T-helper 2 cell (primary cell): Measurements from ENCODE around the gene GPX3.

Experiments
- DNase-seq, 5 experiments: peaks; one replicate each; pipeline versions ENCODE4 v3.0.0 to v3.0.0-alpha.2; 2012 to 2022

The GPX3 gene

DNA sequence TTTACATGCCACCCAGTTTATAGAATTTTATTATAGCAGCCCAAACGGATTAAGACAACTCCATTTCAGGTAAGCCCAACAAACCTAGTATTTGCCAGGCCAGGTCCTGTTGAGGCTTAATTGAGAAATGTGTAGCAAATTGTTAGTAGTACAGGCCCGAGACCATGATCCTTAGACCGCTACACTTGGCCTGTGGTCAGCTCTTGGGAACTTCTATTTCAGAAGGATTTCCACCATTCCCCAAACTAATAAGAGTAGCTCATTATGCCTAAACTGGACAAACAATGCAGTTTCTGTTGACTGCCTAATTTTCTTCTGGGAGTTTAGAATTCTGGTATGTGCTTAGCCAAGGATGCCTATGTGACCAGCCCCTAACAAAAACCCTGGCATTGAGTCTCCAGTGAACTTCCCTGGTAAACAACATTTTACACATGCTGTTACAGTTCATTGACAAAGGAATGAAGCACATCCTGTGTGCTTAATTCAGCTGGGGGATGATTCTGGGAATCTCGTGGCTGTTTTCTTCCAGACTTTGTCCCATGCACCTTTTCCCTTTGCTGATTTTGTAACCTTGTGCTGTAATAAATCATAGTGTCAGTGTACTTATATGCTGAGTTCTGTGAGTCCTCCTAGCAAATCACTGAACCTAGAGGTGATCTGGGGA, 5.6 kb upstream of the GPX3 start:
- DNase-seq, result no peak

GRCh38 chr5:151015974-151016587, 4.3 kb upstream of the GPX3 start:
- no peak for DNase-seq

GRCh38 chr5:151016700-151017099, 3.7 kb upstream of the GPX3 start:
- DNase-seq, result no peak

DNA sequence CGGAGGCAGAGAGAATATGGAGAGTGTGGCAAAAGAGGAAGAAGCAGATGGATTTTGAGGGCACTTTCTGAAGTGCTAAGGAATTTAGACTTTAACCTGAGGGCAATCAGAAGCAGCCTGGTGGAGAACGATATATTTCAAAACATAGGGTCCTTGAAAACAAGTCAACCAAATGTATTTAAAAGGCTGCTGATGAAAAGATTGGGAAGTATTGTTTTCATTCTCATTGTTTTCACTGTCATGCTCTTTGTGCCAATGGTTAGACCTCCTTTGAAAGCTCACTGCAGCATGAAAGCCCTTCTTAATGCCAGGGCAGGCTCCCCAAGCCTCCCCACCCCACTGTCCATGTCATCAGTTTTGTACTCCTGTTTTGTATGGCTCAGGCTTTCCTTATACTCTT, 2.5 kb upstream of the GPX3 start:
- no peak for DNase-seq

- DNase-seq, result no peak
These were observed 1.5 kb upstream of the GPX3 start for GRCh38 chr5:151018846-151019245.

GRCh38 chr5:151019331-151019730, 1.1 kb upstream of the GPX3 start:
- no peak for DNase-seq

DNA sequence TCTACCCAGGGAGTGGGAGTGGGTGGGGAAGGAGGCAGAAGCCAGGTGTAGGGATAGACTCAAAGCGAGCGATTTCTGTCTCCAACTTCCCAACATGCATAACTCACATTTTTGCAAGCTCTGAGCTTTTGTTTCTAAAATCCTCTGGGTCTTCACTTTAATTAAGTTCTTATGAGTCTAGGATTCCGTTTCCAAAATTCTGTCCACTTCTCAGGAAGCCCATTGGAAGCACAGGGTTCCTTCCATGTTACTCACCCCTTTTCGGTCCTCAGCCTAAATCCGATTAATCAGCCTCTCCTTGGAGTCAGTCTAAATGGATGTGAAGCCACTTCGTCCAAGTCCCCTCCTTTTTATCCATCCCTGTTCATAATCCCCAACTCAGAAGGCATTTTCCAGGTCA, 1.4 kb downstream of the GPX3 start:
- no peak for DNase-seq

DNA sequence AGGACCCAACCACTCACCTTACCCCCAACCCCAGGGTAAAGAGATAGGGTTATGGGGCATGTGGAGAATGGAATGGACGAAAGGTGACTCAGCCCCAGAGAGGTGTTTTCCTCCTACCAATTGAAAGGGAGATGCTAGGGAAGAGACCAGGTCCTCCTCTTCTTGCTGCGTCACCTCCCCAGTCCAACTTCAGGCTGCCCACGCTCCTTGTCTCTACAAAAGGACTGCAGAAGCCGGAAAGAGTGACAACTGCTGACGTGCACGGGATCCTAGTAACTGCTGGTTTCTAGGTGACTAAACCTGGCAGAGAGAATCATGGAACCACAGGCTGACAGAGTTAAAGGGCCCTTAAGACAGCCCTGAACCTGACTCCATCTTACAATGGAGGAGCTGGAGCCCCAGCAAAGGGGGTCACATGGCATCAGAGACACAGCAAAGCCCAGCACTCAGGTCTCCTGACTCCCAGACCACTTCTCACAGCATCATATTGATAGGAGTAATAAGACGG, 2.2 kb downstream of the GPX3 start:
- DNase-seq, result peak in 1 of 5 experiments; percentile 16

DNA sequence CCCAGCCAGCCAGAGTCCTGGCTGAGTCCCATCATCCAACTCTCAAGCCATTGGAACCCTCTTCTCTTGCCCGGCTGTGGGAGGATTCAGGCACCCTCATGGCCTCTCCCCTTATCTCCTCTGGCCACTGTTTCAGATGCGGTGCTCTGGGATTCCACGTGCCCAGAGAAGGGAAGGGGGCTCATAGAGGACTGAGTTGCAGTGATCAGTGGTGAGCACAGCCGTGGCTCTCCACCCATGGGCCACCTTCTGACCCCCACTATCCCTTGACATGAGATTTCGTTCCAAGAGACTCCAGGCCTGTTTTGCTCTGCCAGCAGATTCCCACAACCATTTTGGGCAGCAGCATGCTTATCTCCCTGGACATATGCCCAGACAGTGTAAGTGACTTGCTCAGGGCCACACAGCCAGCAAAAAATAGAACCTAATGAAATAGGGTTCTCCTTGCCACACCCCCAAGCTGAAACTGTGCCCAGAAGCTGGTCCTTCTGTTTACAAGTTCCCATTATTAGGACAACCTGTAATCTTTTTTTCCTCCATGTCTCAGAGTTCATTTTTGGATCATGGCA, 2.7 kb downstream of the GPX3 start:
- no peak for DNase-seq

DNA sequence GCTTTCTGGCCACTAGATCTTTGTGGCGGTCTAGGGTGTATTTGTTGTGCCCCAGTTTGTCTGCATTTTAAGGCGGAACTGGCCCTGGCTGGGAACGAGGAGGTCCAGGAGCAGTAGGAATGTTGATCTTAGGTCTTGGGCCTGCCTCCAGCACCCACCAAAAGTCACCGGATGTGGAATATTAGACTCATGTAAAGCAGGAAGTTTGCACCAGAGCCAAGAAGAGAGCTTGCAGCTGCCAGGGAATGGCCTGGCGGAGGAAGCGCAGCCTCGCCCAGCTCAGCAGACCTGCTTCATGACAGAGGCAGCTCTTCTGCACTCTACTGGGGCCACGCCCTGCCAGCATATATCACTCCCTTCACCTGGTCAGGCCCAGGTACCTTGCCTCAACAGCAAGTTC, 3.3 kb downstream of the GPX3 start:
- DNase-seq, result no peak

- no peak for DNase-seq
These were observed 4.3 kb downstream of the GPX3 start for GRCh38 chr5:151024440-151025249.

DNA sequence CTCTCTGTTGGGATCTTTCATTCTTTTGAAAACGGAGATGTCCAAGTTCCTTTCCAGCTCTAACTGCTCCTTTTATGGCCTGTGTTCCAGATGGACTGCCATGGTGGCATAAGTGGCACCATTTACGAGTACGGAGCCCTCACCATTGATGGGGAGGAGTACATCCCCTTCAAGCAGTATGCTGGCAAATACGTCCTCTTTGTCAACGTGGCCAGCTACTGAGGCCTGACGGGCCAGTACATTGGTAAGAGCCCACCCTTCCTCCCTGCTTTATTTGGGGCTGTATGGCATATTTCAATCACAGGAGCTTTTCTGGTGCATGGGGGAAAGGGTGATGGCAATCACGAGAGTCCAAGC, 4.8 kb downstream of the GPX3 start:
- DNase-seq, result no peak

DNA sequence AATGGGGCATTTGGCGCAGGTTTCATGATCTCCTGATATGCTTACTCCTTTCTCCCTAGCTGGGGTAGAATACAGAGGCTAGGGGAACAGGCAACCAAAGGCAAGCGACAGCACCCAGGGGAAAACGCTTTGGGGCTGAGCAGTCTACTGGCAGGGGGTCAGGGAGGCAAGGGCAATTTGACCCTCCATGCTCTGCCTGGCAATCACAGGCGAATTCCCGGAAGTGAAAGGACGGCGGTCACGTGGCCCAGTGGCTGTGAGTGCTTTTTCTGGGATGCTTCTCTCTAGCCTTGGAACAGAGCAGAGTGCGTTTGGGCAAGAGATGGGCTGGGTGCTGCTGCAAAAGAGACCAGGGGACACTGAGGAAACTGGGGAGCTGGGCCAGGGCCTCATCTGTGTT, 5.7 kb downstream of the GPX3 start:
- DNase-seq, result no peak

DNA sequence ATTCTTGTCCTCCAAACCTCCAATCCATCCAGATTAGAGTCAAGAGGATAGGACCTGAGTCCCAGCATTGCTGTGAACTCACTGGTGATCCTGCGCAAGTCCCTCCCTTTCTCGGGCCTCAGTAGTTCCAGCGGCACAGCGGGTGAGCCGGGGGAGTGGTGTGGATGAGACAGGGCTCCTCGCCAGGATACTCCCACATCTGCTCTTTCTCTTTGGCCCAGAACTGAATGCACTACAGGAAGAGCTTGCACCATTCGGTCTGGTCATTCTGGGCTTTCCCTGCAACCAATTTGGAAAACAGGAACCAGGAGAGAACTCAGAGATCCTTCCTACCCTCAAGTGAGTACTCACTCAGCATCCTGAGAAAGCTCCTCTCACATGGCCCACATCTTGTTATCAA, 6.3 kb downstream of the GPX3 start:
- DNase-seq, result no peak

GRCh38 chr5:151027961-151028479, 7.6 kb downstream of the GPX3 start:
- no peak for DNase-seq

- no peak for DNase-seq
These were observed 8.3 kb downstream of the GPX3 start for GRCh38 chr5:151028717-151029116.

DNA sequence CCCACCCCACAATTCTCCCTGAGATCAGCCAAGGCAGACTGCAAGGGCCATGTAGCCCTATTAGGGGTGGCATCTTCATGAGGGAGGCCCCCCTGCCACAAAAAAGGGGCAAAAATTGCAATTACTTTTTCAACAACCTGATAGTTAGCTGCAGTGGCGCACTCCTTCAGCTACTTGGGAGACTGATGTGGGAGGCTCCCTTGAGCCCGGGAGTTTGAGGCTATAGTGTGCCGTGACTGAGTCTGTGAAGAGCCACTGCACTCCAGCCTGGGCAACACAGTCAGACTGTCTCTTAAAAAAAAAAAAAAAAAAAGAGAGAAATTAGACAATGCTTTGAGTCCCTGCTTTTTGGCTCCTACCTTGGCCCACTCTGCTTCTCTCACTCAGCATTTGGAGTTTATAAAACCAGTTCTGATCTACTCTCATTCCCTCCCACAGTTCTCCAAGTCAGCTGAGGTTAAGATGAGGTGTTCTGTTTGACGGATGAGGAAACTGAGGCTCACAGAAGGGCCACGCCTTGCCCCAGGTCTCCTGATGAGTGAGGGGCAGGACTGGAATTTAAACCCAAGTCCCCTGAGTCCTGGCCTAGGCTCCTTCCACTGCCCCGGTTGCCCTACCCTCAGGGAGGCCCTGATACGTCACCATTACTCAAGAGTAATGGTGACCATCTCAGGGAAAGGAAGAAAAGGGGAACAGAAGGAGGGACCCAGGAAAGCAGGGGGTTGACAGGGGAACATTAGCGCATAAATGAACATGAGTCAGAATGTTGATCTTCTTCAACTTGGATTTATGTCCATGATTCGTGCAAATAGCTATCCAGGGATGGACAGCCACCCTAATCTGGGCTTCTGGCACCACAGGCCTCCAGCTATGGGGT, 9.0 kb downstream of the GPX3 start:
- no peak for DNase-seq

DNA sequence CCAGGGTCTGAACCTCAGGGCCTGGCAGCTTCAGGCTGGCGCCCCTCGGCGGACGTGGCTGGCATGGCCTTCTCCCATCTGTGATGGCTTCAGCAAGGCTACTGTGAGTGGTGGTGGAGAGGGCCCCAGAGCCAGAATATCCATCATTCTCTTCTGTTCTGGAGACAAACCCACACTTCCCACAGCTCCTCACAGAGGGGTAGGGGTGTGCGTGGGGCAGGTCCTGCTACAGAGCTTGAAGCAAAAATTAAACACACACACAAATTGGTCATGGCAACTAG, 9.6 kb downstream of the GPX3 start:
- no peak for DNase-seq

- DNase-seq, result no peak
These were observed 10.0 kb downstream of the GPX3 start for GRCh38 chr5:151030379-151030778.

DNA sequence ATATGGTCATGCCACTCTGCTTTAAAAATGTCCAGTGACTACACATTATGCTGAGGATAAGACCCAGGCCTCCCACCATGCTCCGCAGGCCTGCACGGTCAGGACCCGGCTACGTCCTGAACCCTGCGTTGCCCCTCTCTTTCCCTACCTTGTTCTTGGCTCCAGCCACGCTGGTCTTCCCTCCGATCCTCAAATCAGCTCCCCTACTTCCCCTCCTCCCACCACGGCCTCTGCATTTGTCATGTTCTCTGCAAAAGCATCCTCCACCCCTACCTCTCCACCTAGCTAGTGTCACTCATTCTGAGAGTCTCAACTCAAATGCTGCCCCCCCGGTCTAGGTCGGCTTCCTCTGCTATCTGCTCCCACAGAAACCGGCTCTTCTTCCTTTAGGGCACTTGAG, 11.2 kb downstream of the GPX3 start:
- no peak for DNase-seq

GRCh38 chr5:151033217-151033934, 13.0 kb downstream of the GPX3 start:
- no peak for DNase-seq
